GM19239 (cell line): ENCODE data around the gene SPIRE1.

Experiments used
- DNase-seq: peaks from one replicate; pipeline ENCODE4 v3.0.0; 2011; ENCODE audit warnings: low spot score; ENCODE audit not compliant: insufficient read length
- FAIRE-seq: peaks from 2 replicates; lab custom pipeline; 2011; peaks lifted over from hg19 to GRCh38; lab: Jason Lieb, UNC

SPIRE1 gene

GRCh38 chr18:12461326-12461725, 196.6 kb downstream of the SPIRE1 start:
- FAIRE-seq, result no peak
- no peak for DNase-seq

- FAIRE-seq, result no peak
- no peak for DNase-seq
These were observed 197.0 kb downstream of the SPIRE1 start for GRCh38 chr18:12460874-12461273.

- no peak for FAIRE-seq
- no peak for DNase-seq
These were observed 199.1 kb downstream of the SPIRE1 start for GRCh38 chr18:12458771-12459170.

- no peak for DNase-seq
- FAIRE-seq, result no peak
These were observed 201.5 kb downstream of the SPIRE1 start for GRCh38 chr18:12456441-12456840.

GRCh38 chr18:12455496-12455895, 202.4 kb downstream of the SPIRE1 start:
- FAIRE-seq (no peak), DNase-seq (no peak)

DNA sequence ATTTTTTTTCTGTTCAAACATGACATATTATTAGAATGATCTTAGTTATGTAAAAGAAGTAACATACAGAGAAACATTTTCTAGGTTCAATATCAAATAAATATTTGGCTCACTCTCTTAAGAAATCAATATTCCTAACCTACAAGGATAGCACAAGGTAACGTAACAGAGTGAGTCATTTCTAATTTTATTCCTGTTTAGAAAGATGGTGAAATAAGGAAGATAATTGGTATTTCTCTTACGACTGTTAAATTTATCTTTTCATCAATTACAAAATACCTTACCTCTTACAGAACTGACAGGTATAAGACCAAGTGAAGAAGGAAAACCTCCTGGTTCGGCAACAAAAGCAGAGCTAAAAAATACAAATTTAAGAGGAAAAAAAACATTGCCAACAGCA, 205.1 kb downstream of the SPIRE1 start:
- FAIRE-seq (no peak), DNase-seq (no peak)

DNA sequence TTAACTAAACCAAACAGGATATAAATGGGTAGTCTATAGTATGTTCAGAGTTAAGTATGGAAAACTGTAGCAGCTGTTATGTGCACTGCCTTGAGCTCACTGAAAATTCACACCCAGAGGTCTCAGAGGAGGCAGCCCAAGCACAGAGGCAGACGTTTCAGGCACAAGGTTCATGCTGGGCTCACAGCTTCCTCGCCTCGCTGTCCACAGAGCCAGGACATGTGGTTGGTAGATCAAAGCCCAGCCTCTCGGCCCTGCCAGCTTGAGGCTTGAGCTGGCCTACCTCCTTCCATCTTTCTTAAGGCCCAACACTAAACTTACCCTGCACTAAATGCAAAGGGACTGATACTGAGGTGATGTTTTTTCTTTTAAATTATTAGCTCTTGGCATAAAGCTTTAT, 206.5 kb downstream of the SPIRE1 start:
- FAIRE-seq (no peak), DNase-seq (no peak)

DNA sequence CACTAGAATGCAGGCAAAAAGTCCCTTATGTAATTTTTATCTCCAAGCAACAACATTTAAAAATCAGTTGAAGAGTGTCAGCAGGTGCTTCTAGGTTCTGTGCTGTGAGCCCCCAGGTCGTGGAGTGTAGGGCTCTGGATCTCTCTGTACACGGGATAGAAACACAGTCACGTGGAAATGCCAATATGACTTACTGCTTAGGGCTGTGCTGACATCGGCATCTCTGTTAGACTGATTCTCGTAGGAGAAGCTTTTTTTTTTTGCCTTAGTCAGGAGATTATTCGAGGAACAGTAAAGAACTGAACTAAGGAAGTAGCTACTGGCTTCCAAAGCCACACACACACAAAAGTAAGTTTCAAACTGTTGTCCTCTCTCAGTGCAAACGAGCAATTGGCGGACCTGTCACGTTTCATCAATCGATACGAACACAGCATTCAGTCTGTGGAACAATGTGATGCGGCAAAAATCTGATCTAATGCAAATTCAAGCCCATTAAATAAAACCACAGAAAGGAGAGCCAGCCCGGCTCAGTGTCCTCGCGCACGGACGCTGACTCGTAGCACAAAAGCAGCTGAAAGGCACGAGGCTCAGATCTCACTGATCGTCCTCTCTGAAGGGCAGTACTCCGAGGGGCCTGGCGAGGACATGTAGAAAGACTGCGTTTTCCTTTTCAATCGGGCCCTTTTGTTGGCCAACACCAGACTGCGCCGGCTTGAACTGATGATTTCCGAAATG, 208.7 kb downstream of the SPIRE1 start:
- FAIRE-seq, result no peak
- no peak for DNase-seq

DNA sequence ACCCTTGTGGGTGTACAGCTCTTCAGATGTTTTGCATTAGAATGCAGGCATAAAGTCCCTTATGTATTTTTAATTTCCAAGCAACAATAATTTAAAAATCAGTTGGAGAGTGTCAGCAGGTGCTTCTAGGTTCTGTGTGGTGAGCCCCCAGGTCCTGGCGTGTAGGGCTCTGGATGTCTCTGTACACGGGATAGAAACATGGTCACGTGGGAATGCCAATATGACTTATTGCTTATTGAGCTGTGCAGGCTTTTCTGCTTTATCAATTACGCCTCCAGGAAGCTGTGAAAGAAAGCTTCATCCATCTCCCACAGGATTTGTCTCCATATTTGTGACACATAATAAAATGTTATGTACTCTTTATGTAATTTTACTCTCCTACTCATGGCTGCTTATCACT, 212.4 kb downstream of the SPIRE1 start:
- no peak for FAIRE-seq

DNA sequence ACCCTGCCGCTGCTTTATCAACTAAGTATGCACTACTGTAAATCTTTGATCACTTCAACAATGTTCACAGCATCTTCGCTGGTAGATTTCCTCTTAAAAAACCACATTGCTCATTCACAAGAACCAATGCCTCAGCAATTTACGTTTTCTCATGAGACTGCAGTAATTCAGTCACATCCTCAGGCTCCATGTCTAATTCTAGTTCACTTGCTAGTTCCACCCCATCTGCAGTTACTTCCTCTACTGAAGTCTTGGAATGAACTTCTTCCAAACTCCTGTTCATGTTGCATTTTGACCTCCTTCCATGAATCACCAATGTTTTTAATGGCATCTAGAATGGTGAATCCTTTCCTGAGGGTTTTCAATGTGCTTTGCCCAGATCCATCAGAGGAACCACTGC, 214.4 kb downstream of the SPIRE1 start:
- FAIRE-seq (no peak), DNase-seq (no peak)

More for the DNA sequence above, 212.4 kb downstream of the SPIRE1 start:
- DNase-seq, result no peak

DNA sequence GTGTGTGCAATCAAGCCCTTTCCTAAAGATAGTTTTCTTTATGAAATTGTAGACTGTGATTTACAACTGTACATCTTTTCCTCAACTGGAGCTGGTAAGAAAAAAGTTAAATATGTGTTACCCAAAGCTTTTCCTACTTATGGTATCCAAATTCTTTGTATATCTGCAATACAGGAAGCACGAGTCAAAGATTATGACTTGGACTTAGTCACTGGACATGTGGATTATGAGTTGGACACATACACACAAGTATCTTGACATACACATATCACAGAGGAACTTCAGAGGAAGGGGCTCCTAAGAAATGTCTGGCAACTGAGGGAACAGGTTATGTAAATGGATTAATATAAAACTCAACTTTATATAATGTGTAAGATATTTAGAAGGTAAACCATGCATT, 215.0 kb downstream of the SPIRE1 start:
- FAIRE-seq (no peak), DNase-seq (no peak)

DNA sequence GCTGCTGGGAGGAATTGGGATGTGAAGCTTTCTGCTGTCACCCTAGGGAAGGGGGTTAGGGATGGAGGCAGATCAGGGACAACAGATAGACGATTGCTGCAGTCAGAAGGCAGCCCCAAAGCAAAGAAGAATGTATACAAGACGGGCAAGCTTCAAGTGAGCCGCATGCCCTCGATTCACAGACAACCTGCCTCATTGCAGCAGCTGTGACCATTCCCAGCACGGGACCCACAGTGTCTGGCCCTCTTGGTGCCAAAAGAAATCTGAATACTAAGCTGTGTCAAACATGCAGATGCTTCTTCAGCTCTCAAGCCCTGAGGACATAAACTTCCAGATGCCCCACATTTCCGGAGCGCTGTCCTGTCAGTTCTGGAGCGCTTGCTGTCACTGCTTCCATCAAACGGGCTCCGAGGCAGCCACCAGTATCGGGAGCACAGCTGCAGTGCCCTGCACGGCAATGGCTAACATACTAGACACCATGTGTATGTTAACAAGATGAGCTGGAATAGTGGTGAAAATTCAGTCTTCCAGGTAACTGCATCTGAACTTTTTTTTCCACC, 216.4 kb downstream of the SPIRE1 start:
- FAIRE-seq, result no peak
- DNase-seq, result no peak

DNA sequence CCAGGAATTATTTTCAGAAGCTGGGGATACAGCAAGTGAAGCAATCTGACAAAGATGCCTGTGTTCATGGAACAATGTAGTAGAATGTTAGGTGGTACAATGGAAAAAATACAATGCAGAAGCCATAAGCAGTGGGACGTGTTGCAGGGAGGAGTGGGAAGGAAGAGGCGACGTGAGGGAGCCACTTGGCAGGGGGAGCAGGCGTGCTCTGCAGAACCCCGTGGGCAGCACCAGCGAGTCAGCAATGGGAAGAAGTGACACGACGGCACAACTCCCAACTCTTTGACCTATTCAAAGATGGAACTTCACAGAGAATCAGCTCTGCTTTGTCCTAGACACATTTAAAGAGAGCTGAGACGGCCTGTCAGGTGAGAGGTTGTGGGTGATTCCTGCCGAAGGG, 219.7 kb downstream of the SPIRE1 start:
- DNase-seq, result no peak
- no peak for FAIRE-seq

DNA sequence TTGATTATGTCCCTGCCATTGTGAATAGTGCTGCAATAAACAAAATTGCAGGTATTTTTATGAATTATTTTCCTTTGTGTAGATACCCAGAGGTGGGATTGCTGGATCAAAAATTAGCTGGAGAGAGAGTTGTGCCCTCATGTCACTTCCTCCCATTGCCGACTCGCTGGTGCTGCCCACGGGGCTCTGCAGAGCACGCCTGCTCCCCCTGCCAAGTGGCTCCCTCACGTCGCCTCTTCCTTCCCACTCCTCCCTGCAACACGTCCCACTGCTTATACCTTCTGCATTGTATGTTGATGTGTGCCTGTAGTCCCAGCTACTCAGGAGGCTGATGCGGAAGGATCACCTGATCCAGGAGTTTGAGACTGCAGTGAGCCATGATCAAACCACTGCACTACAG, 222.0 kb downstream of the SPIRE1 start:
- DNase-seq, result no peak
- no peak for FAIRE-seq

DNA sequence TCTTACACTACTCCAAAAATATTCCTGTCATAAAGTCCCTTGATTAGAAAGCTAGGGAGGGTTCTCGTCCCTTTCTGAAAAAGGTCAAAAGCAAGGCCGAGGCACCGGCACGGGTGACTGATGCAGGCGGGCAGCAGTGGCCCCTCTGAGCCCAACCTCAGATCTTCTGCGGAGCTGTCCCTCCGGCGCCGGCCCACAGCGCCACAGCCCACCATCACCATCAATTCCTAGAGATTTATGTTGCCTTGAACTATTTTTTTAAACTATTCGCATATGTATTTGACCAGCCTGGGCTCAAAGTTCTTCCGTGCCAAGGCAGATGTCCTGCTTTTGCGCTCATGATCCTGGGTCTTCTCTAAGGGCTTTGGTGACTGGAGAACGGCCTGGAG, 223.4 kb downstream of the SPIRE1 start:
- FAIRE-seq (no peak), DNase-seq (no peak)

GRCh38 chr18:12433829-12434540, 223.9 kb downstream of the SPIRE1 start:
- DNase-seq, result no peak
- no peak for FAIRE-seq

- DNase-seq, result no peak
- no peak for FAIRE-seq
These were observed 225.0 kb downstream of the SPIRE1 start for GRCh38 chr18:12432881-12433280.

DNA sequence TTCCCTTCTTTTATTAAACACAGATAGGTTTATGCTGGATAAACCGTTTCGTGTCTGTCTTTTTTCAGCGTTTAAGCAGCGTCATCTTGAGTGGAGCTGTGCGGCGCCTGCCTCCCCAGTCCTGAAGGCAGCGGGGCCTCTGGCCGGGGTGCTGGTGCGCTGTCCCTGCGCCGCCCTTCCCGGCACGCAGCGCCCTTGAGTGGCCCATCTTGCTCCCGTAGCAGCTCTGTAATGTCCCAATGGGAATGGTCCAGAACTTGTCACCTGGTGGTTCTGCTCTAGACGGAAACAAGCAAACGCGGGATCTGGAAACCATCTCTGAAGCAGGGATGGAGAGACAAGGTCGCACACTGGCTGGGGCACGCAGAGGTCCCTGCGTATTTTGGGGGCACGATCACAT, 225.7 kb downstream of the SPIRE1 start:
- DNase-seq (no peak), FAIRE-seq (no peak)

DNA sequence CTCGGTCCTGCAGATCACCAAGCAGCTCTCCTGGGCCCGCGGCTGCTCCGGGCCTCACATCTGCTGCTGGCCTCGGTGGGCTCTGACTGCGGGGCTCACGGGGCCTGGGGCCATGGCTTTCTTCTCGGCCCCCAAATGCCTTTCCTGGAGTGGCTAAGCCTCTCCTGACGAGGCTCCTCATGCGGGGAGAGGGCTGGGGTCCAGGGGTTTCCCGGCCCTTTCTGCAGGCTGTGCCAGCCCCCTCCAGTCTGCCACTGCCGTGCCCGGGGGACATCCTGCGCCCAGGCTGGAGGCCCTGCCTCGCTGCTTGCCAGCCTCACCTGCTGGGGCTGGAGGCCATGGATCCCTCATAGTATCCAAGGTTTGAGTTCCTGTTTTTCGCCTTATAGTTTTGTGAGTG, 226.3 kb downstream of the SPIRE1 start:
- FAIRE-seq, result no peak
- DNase-seq, result no peak

GRCh38 chr18:12430137-12430990, 227.5 kb downstream of the SPIRE1 start:
- no peak for FAIRE-seq

DNA sequence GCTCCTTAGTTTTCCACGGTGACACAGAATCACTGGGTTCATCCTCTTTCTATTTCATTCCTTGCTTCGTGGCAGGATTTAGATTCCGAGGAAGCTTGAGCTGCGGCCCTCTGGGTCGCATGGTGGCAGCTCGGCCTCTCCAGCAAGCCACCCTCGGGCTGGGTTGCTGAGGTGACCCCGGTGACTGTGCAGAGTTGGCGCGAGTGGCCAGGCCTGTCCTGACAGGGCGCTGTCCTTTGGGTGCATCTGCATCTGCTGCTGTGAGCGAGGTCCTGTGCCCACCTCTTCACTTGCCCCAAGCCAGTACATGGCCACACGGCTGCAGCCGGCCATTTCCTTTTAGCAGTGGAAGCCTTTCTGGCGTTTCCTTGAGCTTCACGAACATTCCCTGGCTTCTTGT, 228.4 kb downstream of the SPIRE1 start:
- FAIRE-seq (no peak), DNase-seq (no peak)

More at GRCh38 chr18:12430137-12430990, 227.5 kb downstream of the SPIRE1 start:
- no peak for DNase-seq
